Right lobe of liver (tissue), 6 donors: ENCODE data around the gene PRR19. TPM values are rescaled to one million over a fixed set of nuclear protein-coding genes. Genes with fewer than 3 reads are reported as not detected.
A peak's percentile ranks its signal among the peaks of the same experiment; 100 is the strongest.

Source experiments
- ATAC-seq, 4 donors: fragments of 200-7000 bp; cut with Tn5 transposase; one replicate each; pipeline ENCODE4 v1.9.1; 2020; ENCODE audit warnings: mild to moderate bottlenecking in 4 of 4, moderate library complexity in 4 of 4
- DNase-seq, 3 donors: peaks; one replicate each; pipeline ENCODE4 v3.0.0-alpha.2; 2020
- H3K27ac ChIP-seq, 3 donors: fragments of 200-600 bp; one replicate each; pipeline ENCODE4 v1.8.0; 2022
- H3K27me3 ChIP-seq, 2 donors: fragments of 200-600 bp; one replicate each; pipeline ENCODE4 v1.8.0; 2022
- H3K36me3 ChIP-seq, 4 donors: fragments of 200-600 bp; sonication (generic) in 1 of 4; one replicate each; pipeline versions ENCODE4 v1.5.1 to v1.8.0; 2017 to 2022; ENCODE audit warnings: control low read depth in 1 of 4
- H3K4me1 ChIP-seq, 4 donors: fragments of 200-600 bp; sonication (generic) in 1 of 4; one replicate each; pipeline versions ENCODE4 v1.5.1 to v1.8.0; 2017 to 2022; ENCODE audit warnings: control low read depth in 1 of 4
- H3K4me3 ChIP-seq, 3 donors: fragments of 200-600 bp; one replicate each; pipeline ENCODE4 v1.8.0; 2022
- H3K9me3 ChIP-seq, 4 donors: fragments of 200-600 bp; sonication (generic) in 1 of 4; one replicate each; pipeline versions ENCODE4 v1.5.1 to v1.8.0; 2017 to 2022; ENCODE audit warnings: control low read depth in 1 of 4
- CTCF ChIP-seq, 4 donors: fragments of 200-600 bp in 3 of 4; fragments of 450-650 bp in 1 of 4; IDR thresholded peaks; one replicate each; pipeline versions ENCODE4 v1.5.1 to v1.8.0; 2016 to 2022; ENCODE audit warnings: antibody characterized with exemption in 4 of 4, mild to moderate bottlenecking in 2 of 4
- POLR2A ChIP-seq: fragments of 450-650 bp; IDR thresholded peaks from one replicate; pipeline ENCODE4 v1.6.1; 2017; ENCODE audit warnings: antibody characterized with exemption, mild to moderate bottlenecking
- WGBS: methylation state at CpG from one replicate; pipeline ENCODE4 v1.1.6; 2018; ENCODE audit warnings: low coverage, low lambda C conversion rate; ENCODE audit not compliant: insufficient coverage; ENCODE audit errors: missing lambda C conversion rate; 5-methylcytosine and 5-hydroxymethylcytosine counted together
- intact Hi-C, 2 donors: fragments of 100-400 bp; cut with DNase I; formaldehyde crosslinking; loops; one replicate each; pipeline versions ENCODE4 v1.11.2 to v1.14.1; 2022
- total RNA-seq, 6 experiments: library from RNA; depleted of rRNA in 2 of 6; stranded (reverse); fragments of >200 nt in 2 of 6; fragmentation: NEBNext Ultra II Directional in 3 of 6; extraction: Animal tissue kit (Norgen Biotek cat#: 25700) in 3 of 6; gene quantifications; one replicate each; pipeline versions ENCODE4 v1.1.0 to v1.2.4, GENCODE V29; 2016 to 2023
- donor health status: DM: no; HTN: yes; CAD: no.
- donor health status: DM: no; HTN: no; CAD: no.
- donor health status: DM: no; HTN: no; CAD: no.
- donor health status: DM: no; HTN: yes; CAD: no.
- donor health status: DM: no; HTN: yes; CAD: no.

Gene PRR19
- total RNA-seq, 6 experiments from 2014 or later, result 0.18 to 0.74 (median 0.21) TPM

GRCh38 chr19:42276821-42277220 lies 25.1 kb upstream of the PRR19 start:
- H3K4me1 ChIP-seq, result peaks cover 0 to 37% (median 19%) of the 10 kb centered on the region in 4 donors
- intact Hi-C loops, result no loop called here
- no peak overlapping the region for H3K27ac ChIP-seq
- no peak for TF ChIP-seq CTCF (IDR thresholded peaks at IDR 0.05)
- no peak for TF ChIP-seq POLR2A
- WGBS, result 71% methylated on average over 1 of the region's 4 CpGs
- H3K36me3 ChIP-seq, result peaks cover 0 to 25% (median 8%) of the 10 kb centered on the region in 4 donors
- no peak overlapping the region for H3K4me3 ChIP-seq
- H3K27me3 ChIP-seq, result no peaks in the 10 kb centered on the region
- DNase-seq (no peak), ATAC-seq (no peak)
- no peaks in the 10 kb centered on the region for H3K9me3 ChIP-seq

GRCh38 chr19:42277821-42278451 lies 24.0 kb upstream of the PRR19 start:
- ATAC-seq, result peak in 1 of 4 donors; percentile 0
- H3K4me3 ChIP-seq, result no peak overlapping the region
- H3K4me1 ChIP-seq, result peaks cover 0 to 42% (median 19%) of the 10 kb centered on the region in 4 donors

GRCh38 chr19:42278452-42279154 lies 23.3 kb upstream of the PRR19 start:
- ATAC-seq (no peak), DNase-seq (peak in 1 of 3 donors; percentile 32)
- Histone ChIP-seq H3K4me1 (peaks cover 0 to 46% (median 19%) of the 10 kb centered on the region in 4 donors), H3K27me3 (no peaks in the 10 kb centered on the region), H3K4me3 (no peak overlapping the region), H3K9me3 (no peaks in the 10 kb centered on the region), H3K36me3 (peaks cover 0 to 10% (median 1%) of the 10 kb centered on the region in 4 donors), H3K27ac (peak overlapping the region; percentile 36 to 78 (median 47))
- 13% methylated on average over 1 of the region's 5 CpGs for WGBS
- TF ChIP-seq CTCF (IDR thresholded peaks at IDR 0.05) (no peak), POLR2A (no peak)
- intact Hi-C loops, result no loop called here

More at GRCh38 chr19:42277821-42278451, 24.0 kb upstream of the PRR19 start:
- peaks cover 0 to 15% (median 5%) of the 10 kb centered on the region in 4 donors for H3K36me3 ChIP-seq
- 33% methylated on average over 5 of the region's 10 CpGs for WGBS
- intact Hi-C loops, result no loop called here
- TF ChIP-seq CTCF (IDR thresholded peaks at IDR 0.05) (no peak), POLR2A (no peak)
- no peaks in the 10 kb centered on the region for H3K27me3 ChIP-seq
- peak overlapping the region; percentile 33 to 47 (median 36) for H3K27ac ChIP-seq
- H3K9me3 ChIP-seq, result no peaks in the 10 kb centered on the region
- DNase-seq, result peak in 2 of 3 donors; percentile 35 to 61

GRCh38 chr19:42279155-42279901 lies 22.6 kb upstream of the PRR19 start:
- WGBS, result 2% methylated on average over 6 of the region's 6 CpGs
- ATAC-seq (no peak), DNase-seq (no peak)
- Histone ChIP-seq H3K36me3 (peaks cover 0 to 4% (median 0%) of the 10 kb centered on the region in 4 donors), H3K9me3 (no peaks in the 10 kb centered on the region), H3K27me3 (no peaks in the 10 kb centered on the region), H3K4me3 (peak overlapping the region; percentile 73 to 82 (median 76)), H3K27ac (peak overlapping the region; percentile 66 to 87 (median 78)), H3K4me1 (peaks cover 0 to 46% (median 18%) of the 10 kb centered on the region in 4 donors)
- TF ChIP-seq CTCF (IDR thresholded peaks at IDR 0.05) (no peak), POLR2A (no peak)
- intact Hi-C loops, result no loop called here
